GM18505 (cell line): ENCODE results near the gene SMIM21.

Source experiments
- ATAC-seq: cut with Tn5 transposase; IDR thresholded peaks from one replicate; pipeline ENCODE4 v1.9.1; 2021; ENCODE audit not compliant: unreplicated experiment
- POLR2A ChIP-seq: IDR thresholded peaks from 4 replicates; pipeline ENCODE4 v1.6.1; 2011; ENCODE audit warnings: borderline replicate concordance; ENCODE audit not compliant: insufficient read depth, insufficient read length; ENCODE audit errors: extremely low read depth

The SMIM21 gene

GRCh38 chr18:75378376-75379315 lies 48.9 kb downstream of the SMIM21 start:
- no peak for TF ChIP-seq POLR2A

GRCh38 chr18:75377926-75378325 lies 49.6 kb downstream of the SMIM21 start:
- ATAC-seq, result no peak
- TF ChIP-seq POLR2A, result no peak

More at GRCh38 chr18:75378376-75379315, 48.9 kb downstream of the SMIM21 start:
- no peak for ATAC-seq

- no peak for TF ChIP-seq POLR2A
These were observed 50.2 kb downstream of the SMIM21 start for GRCh38 chr18:75377258-75377657.

GRCh38 chr18:75376004-75376403 lies 51.5 kb downstream of the SMIM21 start:
- ATAC-seq, result no peak
- no peak for TF ChIP-seq POLR2A

More at GRCh38 chr18:75377258-75377657, 50.2 kb downstream of the SMIM21 start:
- ATAC-seq, result no peak

- TF ChIP-seq POLR2A, result no peak
- no peak for ATAC-seq
These were observed 52.2 kb downstream of the SMIM21 start for GRCh38 chr18:75375341-75375740.

- TF ChIP-seq POLR2A, result no peak
- ATAC-seq, result no peak
These were observed 53.0 kb downstream of the SMIM21 start for GRCh38 chr18:75374466-75374865.

GRCh38 chr18:75369026-75369721 lies 58.3 kb downstream of the SMIM21 start:
- TF ChIP-seq POLR2A, result no peak
- ATAC-seq, result no peak

DNA sequence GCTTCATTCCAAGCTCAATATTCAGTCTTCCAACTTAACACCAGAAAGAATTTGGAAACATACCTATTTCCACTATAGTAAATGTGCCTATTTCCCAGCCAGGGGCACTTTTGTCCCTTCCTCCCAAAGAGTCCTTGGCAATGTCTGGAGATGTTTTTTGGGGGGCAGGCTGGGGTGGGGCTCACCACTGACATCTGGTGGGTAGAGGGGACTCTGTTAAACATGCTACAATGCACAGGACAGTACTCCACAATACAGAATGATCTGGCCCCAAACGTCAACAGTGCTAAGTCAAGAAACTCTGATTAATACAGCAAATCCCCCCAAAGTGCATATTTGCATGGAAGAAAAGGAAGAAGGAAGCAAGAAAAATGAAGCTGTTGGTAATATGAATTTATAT lies 61.7 kb downstream of the SMIM21 start:
- no peak for TF ChIP-seq POLR2A
- no peak for ATAC-seq

- no peak for TF ChIP-seq POLR2A
- no peak for ATAC-seq
These were observed 62.3 kb downstream of the SMIM21 start for GRCh38 chr18:75365254-75365629.

DNA sequence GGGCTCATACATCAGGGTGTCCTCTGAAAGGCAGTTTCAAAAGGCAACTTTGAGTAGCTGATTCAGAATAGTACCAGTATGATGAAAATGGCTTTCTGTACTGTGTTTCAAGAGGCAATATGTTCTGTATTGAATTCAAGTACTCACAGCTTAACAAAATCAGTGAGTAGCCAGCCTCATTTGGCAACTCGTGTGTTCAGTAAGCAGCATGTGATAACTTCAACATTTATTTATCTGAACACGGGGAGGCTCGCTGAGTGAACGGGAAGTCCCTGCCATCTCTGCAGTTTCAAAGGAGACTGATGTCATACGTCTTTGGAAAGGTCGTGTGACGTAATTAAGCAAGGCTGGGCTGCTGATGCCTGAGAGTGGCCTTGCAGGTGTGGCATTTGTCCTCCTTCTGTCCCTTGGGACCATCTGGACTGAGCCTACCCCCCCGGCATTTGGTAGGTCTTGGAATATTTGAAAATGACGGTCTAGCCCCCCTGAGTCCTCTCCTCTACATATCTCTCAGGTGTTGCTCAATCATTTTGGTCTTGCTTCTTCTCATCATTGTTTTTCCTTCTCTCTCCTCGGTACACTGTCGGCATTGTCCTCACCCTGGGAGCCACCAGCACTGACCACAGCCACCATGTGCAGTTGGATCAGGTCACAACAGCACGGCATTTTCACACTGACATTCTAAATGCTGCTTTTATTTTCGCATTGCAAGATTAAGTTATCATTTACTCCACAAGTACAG lies 62.8 kb downstream of the SMIM21 start:
- no peak for ATAC-seq
- no peak for TF ChIP-seq POLR2A

DNA sequence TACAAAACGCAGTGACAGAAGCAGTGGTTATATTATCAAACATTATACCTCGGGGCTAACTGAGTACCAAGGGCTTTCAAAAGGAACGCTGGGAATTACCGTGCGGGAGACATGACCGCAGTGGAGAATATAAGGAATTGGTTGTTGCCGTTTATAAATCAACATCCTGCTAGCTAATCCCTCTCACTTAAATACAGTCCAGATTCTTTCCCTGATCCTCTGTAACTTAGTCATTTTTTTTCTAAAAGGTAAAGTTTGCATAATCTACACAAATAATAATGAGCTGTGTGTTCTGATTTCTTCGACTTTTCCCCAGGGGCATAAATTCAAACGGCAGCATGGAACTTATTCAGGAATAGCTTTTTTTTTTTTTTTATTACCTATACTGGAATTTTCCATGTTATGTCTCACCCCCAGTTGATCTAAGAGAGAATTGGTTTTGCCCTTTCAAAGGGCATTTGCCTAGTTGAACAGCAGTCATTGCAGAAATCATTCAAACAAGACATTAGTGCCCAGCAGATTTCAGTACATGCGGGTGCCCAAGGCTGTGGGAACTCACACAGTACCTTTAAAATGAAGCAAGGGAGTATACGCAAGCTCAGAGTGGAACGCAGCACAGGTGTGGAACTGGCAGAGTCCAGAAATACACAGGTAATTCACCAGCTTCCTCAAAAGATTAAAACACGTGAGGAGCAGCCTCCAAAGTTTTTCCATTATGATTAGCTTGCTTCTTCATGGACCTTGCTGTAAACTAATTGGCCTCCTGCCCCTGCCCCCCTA lies 63.9 kb downstream of the SMIM21 start:
- ATAC-seq, result no peak

GRCh38 chr18:75362435-75362834 lies 65.1 kb downstream of the SMIM21 start:
- ATAC-seq, result no peak
- TF ChIP-seq POLR2A, result no peak

More for the DNA sequence above, 63.9 kb downstream of the SMIM21 start:
- no peak for TF ChIP-seq POLR2A
